GM21423 (cell line): ENCODE measurements around the gene GFOD1.

Source experiments
- ATAC-seq: cut with Tn5 transposase; IDR thresholded peaks from one replicate; pipeline ENCODE4 v1.9.1; 2021; ENCODE audit warnings: mild to moderate bottlenecking, moderate library complexity; ENCODE audit not compliant: unreplicated experiment

Gene GFOD1, protein sequence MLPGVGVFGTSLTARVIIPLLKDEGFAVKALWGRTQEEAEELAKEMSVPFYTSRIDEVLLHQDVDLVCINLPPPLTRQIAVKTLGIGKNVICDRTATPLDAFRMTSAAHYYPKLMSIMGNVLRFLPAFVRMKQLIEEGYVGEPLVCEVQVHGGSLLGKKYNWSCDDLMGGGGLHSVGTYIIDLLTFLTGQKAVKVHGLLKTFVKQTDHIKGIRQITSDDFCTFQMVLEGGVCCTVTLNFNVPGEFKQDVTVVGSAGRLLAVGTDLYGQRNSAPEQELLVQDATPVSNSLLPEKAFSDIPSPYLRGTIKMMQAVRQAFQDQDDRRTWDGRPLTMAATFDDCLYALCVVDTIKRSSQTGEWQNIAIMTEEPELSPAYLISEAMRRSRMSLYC

DNA sequence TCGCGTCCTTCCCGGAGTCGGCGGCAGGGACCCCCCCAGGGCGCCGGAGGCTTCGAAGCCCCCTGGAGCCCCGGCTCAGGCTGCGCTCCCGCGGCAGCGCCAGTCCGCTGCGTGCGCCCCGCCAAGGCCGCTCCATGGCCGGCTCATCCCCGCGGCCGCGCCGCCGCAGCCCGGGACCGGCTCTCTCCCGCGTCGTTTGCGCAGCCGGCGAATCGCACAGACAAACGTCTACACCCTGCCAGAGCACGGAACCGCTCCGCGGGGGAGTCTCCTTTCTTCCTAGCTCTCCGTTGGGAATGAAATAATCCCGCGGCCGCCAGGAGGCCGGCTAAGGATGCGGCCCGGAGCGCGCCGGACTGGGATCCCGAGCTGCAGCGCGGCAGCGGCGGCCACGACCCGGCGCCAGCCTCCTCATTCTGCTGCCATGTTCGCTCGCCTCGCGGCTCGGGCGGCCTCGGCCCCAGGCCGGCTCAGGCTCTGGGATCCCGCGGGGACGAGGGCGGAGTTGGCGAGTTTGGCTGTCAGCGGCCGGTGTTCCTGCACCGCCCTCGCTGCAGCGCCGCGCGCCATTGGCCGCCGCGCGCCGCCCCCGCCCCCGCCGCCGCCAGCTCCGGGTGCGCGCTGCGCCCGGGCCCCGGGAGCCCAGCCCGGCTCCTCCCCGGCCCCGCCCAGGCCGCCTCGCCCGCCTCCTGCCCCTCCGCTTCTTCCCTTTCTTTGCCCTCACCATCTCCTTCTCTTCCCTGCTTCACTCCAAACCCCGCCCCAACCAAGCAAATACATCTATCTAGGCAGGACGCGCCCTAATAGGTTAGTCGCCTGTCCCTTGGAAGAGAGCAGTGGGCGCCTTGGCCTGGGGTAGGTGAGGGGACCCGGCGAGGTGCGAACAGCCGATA, at the start of gene GFOD1:
GFOD1 (minus strand) TSS at position 479 of the 893 bp plus-strand sequence. CDS start 710 bp downstream, outside the sequence.
- peak; percentile 75 for ATAC-seq

DNA sequence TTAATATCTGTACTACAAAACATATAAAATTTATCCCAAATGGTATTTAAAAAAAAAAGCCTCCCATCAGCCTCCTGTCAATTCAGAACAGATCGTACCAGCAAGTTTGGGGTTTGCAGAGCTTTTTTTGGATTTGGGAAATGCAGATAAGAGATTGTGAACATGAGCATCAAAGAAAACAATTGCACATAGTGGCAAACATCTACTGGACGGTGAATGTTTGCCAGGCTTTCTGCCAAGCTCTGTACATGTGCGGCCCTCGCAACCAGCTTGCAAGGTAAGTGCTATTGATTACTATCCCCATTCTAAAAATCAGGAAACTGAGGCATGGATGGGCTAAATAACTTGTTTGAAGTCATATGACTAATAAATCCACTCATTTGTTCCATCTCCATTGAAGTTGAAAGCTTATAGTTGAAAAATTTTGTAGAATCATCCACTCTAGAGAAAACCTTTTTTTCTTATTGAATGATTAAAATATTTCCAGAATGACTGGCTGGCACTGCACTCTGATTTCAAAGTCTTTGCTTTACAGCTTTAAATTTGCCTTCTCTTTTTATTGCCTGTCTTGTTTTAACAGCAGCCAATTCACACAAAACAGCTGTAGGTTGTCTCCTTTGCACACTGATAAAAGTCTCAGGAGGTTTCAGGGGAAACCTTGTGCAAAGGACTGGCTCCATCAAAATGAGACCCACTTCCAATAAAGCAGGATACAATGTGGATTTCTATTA, 49.6 kb upstream of the GFOD1 start:
- no peak for ATAC-seq

DNA sequence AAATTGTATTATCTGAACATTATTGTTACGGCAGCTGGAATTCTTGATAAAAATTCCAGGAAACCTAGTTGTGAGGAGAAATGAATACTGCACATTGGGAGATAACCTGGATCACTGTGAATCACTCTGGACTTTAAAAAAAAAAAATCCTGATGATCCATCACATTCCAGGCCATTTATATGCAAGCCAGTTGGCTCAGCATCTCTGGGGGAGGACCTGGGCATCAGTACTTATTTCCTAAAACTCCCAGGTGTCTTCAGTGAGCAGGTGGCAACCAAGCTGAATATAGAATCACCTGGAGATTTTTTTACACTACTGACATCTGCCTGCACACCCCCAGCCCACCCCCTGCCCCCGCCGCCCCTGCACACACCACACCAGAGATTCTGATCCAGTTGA, 47.9 kb upstream of the GFOD1 start:
- no peak for ATAC-seq

DNA sequence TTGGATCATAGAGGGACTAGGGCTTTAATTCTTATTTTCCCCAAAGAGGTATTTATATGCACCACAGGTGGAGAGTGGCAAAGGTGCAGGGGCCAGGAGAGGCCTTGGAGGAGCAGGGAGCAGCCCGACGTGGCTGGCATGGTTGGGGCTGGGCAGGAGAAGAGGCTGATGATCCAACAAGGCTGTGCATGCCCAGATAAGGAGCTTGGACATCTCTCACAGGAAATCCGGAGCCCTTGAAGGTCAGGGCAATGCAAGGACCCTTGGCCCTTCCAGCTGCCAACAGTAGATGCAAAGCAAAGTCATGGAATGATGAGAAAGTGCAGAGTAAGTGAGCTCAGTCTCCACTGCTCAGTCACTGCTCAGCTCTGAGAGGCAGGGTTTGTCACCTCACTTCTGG, 47.1 kb upstream of the GFOD1 start:
- ATAC-seq = no peak

DNA sequence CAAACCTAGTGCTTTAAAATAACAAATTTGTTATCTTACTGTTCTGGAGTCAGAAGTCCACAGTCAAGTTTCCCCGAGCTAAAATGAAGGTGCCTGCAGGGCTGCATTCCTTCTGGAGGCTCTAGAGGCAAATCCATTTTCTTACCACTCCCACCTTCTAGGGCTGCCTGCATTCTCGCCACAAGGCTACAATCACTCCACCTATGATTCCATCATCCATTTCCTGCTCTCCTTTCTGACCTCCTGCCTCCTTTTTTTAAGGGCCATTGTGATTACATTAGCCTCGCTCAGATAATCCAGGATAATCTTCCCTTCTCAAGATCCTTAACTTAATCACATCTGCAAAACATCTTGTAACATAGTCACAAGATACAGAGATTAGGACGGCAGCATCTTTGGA, 44.6 kb upstream of the GFOD1 start:
- no peak for ATAC-seq

DNA sequence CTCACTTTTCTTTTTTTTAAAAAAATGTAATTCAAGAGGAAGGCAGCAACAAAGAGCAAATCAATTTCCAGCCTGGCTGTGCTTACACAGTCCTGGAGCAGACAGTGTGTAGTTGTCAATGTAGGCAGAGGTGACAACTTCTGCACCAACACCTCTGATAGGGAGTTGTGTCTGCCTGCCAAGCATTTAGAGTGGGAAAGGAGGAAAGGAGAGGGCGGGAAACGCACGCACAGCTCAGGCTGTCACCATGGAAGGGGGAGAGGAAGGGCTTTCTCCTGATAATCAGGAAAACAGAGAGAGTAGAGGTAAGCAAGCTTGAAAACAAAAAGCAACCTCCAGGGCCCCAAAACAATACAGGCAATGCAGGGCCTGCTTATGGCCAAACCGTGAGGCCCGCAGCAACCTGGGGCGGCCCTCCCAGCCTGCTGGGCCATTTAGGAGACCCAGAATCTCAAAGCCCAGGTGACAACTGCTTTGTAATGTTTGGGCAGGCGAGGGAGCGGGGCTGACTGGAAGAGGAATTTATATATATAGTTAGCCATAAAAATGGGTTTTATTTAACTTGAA, 41.5 kb upstream of the GFOD1 start:
- no peak for ATAC-seq

DNA sequence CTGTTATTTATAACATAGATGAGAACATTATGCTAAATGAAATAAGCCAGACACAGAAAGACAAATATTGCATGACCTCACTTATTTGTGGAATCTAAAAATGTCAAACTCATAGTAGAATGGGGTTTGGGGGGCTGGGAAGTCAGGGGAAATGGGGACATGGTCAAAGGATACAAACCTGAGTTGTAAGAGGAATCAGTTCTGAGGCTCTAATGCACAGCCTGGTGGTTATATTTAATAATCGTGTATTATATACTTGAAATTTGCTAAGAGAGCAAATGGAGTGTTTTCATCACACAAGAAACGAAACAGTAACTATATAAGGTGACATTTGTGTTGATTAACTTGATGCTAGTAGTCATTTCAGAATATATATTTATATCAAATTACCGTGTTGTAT, 40.8 kb upstream of the GFOD1 start:
- no peak for ATAC-seq

DNA sequence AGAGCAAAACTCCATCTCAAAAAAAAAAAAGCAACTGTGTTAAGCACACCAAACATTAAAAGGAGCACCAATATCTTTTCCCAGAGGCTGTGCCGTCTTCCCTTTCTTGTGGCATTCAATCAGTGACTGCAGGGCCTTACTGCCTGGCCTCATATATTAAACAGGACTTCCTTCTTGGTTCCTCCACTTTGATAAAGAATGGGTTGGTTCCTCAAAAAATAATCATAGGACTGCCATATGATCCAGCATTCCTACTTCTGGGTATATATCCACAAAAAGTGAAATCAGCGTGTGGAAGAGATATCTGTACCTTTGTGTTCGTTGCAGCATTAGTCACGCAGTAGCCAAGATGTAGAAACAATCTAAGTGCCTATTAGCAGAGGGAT, 40.3 kb upstream of the GFOD1 start:
- no peak for ATAC-seq

DNA sequence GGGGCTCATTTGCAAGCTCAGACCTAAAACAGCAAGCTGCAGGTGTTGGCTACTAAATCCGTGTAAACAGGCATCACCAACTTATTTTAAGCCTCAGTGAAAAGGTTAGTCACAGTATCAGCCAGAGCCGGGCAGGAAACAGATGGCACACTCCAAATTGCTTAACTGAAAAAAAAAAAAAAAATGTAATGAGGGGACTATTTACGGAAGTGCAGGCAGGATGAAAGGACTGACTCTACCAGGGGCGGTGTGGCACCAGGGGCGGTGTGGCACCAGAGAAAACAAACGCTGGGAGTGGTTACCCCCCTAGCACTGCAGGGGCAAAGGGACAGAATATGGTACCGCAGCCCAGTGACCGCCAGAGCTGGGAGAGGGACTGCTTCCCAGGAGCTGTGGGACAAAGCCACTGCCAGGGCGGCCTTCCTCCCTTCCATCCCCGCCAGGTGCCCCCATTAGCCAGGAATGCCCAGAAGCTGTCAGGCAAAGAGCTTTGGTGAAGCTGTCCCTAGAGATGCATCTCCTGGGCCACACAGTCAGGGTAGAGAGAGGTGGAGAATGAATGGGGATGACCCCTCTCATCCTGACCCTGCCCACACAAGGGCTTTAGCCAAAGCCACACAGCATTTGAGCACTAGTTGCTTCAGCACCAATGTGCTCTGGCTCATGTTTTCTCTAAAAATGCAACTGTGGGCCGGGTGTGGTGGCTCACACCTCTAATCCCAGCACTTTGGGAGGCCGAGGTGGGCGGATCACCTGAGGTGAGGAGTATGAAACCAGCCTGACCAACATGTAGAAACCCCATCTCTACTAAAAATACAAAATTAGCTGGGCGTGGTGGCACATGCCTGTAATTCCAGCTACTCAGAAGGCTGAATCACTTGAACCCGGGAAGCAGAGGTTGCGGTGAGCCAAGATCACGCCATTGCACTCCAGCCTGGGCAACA, 39.6 kb upstream of the GFOD1 start:
- ATAC-seq = peak; percentile 67

DNA sequence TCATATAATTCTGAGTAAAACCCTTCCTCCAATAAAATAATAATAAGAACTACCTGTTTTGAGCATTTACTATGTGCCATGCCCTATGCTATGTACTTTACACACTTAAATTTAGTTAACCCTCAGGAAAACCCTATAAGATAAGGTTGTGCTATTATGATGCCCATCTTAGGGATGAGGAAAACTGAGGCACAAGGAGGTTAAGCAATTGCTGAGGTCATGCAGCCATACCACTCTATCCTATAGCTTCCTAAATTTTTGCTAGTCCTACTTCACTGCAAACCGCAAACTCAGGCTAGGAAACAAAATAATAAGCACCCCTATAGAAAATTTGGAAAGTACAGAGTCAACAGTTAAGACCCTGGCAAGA, 38.9 kb upstream of the GFOD1 start:
- ATAC-seq = no peak

DNA sequence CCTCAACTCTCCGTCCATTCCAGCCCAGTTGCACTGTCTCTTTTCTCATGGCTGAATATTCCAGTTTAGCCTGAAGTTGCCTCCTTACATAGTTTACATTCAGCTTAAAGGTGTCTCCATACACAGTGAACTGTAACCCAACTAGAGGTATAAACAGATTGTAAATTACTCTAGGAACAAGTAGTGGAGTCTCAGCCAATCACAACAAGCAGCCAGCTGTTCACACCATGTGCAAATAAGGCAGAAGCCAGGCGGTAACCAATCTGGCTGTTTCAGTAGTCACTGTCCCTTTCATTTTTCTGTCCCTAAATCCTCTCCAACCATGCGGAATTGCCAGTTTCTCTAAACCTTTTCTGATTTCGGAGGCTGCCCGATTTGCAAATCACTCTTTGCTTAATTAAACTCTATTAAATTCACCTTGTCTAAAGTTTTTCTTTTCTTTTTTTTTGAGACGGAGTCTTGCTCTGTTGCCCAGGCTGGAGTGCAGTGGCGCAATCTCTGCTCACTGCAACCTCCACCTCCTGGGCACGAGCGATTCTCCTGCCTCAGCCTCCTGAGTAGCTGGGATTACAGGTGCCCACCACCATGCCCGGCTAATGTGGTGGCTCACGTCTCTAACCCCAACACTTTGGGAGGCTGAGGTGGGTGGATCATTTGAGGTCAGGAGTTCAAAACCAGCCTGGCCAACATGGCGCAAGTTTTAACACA, 37.6 kb upstream of the GFOD1 start:
- ATAC-seq = no peak

DNA sequence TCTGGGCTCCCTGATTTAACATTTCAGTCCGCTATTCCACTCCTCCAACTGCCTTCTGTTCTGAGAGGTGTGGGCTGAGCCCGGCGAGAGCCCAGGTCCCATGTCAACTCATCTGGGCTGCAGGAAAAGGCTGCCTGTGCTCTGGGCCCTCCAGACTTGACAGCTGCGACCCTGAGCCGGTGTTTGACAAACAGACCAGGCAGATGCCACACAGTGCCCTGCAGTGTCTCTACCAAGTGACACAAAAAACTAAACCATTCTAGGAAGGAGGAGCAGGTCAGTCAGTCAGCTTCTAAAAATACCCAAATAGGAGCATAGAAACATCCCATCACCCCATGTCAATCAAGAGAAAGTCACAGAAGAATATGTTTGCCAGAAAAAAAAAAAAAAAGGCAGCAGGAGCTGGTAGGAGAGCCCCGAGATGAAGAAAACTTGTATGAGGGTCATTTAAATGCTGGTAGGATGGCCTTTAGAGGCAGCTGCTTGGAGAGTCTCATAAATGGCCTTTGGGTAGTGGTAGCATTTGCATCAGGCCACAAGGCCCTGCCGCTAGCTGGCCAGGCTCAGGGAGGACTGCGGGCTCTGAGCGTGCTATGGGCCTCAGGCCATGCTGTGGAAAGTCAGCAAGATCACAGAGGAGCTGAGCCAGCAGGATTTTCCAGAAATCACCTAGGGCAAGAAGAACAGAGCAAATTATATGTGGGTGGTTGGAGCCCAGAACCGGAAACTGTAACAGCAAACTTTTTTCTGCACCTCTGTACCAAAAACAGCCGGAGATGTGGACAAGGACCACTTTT, 36.6 kb upstream of the GFOD1 start:
- no peak for ATAC-seq

DNA sequence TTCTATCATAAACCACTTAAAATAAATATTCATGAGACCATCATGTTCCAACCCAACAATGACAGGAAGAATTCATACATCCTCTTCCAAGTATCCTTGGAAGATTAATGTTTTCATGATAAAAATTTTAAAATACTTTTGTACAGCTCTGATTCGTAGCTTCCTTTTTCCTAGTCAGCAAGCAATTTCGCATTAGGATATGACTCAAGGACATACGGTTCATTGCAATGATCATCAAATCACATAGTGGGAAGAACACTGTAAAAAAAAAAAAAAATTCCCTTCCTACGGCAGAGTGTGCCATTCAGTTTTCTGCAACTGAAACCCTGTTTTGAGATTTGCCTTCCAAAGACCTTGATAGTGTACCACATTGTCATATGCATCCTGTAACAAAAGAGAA, 35.3 kb upstream of the GFOD1 start:
- no peak for ATAC-seq

DNA sequence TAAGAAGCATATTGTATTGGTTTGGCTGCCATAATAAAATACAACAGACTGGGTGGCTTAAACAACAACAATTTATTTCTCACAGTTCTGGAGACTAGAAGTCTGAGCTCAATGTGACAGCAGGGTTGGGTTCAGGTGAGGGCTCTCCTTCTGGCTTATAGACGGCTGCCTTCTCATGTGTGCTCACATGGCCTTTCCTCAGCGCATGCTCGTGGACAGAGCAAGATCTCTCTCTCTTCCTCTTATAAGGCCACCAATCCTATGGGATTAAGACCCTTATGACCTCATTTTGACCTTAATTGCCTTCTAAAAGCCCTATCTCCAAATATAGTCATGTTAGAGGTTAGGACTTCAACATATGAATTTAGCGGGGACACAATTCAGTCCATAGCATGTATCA, 32.4 kb upstream of the GFOD1 start:
- no peak for ATAC-seq

DNA sequence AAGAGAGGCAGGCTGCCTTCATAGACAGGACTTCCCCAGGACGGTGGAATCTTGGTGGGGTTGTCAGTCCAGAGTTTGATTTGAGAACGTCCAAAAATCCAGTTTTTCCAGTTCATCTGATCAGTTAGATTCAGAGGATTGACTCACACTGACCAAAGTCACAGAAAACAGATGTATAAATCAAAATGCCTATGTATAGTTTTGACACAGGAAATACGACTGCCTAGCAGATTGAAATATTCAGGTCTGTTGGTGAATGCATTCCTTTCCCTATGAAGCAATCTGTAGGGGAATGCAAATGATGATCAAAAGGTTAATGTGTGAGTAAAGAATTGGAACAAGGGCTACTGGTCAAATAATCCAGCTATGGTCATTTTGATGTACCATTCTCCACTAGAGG, 29.7 kb upstream of the GFOD1 start:
- no peak for ATAC-seq

DNA sequence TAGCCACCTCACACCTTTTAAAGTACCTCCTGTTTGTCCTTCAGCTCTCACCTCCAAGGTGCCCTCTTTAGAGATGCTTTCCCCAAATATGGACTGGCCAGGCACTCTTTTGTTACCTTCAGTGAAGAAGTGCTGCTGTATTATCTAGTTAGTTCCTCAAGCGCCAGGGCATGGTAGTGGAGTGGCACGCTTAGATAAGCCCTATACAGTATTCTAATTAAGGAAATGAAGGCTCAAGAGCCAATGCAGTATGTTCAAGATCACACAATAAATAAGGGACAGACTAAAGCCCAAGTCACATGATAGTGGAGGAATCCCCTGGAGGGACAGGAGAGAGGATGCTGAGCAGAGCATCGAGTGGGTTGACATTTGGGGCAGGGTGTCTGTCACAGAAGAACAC, 28.5 kb upstream of the GFOD1 start:
- ATAC-seq = no peak

DNA sequence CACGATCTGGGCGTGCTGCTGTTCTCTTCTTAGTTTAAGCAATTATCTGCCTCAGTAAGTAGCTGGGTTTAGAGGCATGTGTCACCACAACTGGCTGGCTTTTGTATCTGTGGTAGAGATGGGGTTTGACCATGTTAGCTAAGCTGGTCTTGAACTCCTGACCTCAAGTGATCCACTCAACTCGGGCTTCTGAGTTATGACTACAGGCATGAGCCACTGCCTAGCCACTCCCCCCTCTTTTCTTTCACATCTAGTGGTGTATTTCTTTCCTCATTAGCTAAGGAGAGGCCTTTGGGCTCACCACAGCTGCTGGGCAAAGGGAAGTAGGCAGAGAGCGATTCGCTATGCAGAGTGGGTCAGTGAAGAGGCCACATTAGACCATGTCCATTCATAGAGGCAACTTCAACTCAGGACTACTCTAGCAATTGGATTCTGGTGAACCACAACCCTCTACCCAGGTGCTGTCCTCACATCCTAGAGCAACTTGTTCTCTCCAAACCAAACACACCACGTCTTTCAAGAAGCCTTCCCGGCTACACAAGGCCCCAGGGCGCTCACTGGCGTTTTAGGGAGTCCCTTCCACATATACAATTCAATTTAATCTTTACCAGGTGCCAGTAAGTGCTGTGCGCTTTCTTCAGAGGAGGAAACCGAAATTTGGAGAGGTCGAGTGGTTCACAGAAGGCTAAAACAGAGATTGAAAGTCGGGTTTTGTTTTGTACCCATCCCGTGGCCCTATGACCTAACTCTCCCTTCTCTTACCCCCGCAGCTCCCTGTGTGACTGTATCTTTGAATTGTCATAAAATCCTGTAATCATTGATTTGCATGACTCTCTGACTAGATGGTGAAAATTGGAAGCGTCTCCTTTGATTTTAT, 26.5 kb upstream of the GFOD1 start:
- no peak for ATAC-seq

DNA sequence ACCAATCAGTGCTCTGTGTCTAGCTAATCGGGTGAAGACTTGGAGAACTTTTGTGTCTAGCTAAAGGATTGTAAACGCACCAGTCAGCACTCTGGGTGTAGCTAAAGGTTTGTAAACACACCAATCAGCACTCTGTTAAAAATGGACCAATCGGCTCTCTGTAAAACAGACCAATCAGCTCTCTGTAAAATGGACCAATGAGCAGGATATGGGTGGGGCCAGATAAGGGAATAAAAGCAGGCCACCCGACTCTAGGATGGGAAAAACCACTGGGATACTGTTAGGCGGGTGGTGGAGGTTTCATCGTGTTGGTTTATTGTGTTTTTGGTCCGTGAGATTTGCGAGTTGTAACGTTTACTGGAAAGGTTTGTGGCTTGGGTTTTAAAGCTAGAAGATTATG, 25.5 kb upstream of the GFOD1 start:
- ATAC-seq = no peak
